ENCODE measurements around the gene ZGPAT.

DNA sequence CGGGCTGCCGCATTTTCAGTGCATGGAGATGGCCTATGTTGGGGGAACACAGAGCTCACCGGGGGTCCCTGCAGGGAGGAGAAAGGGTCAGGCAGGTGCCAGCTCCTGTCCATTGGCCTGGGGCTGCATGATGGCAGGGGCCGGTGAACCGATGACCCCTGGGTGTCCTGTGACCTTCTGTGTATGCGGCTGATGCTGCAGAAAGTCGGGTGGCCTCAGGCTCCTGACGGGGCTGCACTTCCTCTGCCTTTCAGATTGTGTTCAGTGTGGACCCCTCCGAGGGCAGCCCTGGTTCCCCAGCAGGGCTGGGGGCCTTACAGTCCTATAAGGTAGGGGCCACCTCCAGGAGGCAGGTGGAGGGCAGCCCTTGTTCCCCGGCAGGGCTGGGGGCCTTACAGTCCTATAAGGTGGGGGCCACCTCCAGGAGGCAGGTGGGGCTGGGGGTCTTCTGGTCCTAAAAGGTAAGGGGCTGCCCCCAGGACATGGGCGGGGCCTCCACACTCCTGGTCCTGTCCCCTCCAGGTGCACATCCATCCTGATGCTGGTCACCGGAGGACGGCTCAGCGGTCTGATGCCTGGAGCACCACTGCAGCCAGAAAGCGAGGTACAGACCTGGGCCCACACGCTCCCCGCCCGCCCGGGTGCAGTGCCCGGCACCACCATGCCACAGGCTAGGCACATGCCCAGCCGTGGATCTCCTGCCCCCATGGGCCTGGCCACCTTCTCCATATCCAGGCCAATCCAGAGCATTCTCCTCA is 22.4 kb upstream of the ZGPAT start:
- TF ChIP-seq, protein P1, sequence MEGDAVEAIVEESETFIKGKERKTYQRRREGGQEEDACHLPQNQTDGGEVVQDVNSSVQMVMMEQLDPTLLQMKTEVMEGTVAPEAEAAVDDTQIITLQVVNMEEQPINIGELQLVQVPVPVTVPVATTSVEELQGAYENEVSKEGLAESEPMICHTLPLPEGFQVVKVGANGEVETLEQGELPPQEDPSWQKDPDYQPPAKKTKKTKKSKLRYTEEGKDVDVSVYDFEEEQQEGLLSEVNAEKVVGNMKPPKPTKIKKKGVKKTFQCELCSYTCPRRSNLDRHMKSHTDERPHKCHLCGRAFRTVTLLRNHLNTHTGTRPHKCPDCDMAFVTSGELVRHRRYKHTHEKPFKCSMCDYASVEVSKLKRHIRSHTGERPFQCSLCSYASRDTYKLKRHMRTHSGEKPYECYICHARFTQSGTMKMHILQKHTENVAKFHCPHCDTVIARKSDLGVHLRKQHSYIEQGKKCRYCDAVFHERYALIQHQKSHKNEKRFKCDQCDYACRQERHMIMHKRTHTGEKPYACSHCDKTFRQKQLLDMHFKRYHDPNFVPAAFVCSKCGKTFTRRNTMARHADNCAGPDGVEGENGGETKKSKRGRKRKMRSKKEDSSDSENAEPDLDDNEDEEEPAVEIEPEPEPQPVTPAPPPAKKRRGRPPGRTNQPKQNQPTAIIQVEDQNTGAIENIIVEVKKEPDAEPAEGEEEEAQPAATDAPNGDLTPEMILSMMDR (IDR thresholded peaks at IDR 0.05), result no peak
- TF ChIP-seq POLR2A (IDR thresholded peaks at IDR 0.05), result no peak
